Hypothalamus (tissue), 51 donors: ENCODE data around the gene PNLIPRP2.

Experiments
- DNase-seq, 51 donors: peaks; one replicate each; lab custom pipeline; 2025; lab: John Stamatoyannopoulos, UW

PNLIPRP2 gene

DNA sequence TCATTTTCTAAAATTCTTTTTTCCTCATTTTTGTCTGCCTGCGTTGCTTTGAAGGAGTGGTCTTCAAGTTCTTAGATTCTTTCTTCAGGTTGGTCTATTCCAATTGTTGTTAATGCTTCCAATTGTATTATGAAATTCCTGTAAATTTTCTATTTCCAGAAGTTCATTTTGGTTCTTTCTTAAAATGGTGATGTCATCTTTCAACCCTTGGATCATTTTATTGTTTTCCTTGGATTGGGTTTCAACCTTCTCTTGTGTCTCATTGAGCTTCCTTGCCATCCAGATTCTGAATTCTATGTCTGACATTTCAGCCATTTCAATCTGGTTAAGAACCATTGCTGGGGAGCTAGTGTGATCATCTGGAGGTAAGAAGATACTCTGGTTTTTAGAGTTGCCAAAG lies 33.1 kb downstream of the PNLIPRP2 start:
- no peak for DNase-seq

DNA sequence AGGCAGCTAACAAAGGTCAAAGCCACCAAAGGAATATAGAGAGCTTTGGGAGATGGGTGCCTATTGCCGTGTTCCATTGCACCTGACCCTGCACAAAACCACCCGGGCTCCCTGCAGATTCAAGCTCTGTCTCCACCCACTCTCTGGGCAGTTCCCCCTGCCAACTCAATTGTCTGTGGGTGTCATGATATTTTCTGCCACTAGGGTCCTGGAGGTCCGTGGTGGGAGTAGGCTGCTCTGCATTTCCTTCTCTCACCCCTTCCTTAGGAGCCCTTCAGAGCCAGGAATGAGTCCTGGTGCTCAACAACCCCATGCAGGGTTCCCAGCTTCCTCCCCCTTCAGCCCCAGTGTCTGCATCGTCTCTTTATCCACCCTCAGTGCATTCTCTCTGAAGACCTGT lies 34.1 kb downstream of the PNLIPRP2 start:
- no peak for DNase-seq

DNA sequence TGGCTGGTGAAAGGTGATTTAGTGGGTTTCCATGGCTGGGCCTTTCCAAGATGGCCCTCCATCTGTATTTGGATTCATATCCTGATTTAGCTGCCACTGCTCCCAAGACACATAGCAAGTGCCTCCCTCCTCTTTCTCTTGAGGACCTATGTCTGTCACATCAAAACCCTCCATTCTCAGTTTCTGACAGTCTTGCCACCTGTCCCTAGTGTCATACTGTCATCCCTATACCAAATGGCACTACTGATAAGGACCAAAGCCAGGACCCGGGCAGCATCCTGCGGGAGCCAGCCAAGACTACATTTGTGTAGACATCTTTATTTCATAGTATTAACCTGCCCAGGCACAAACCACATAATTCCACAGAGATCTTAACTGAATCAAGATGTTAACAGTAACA lies 34.8 kb downstream of the PNLIPRP2 start:
- DNase-seq: no peak

DNA sequence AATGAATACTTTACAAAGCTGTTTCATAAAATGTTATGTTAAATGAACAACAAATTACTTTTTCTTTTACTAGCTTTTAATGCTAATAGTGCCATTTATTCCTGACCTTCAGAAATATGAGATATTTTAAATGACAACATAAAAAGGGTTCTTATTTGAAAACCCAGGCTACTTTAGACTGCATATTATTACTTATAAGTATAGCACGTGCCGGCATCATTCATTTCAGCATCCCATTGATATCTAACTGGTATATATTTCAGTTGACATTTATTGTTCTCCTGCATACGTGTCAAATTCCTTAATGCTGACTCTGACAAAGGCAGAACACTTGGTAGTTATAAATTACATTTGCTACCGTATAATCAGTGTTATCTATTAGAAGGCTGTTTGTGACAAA lies 35.3 kb downstream of the PNLIPRP2 start:
- no peak for DNase-seq

DNA sequence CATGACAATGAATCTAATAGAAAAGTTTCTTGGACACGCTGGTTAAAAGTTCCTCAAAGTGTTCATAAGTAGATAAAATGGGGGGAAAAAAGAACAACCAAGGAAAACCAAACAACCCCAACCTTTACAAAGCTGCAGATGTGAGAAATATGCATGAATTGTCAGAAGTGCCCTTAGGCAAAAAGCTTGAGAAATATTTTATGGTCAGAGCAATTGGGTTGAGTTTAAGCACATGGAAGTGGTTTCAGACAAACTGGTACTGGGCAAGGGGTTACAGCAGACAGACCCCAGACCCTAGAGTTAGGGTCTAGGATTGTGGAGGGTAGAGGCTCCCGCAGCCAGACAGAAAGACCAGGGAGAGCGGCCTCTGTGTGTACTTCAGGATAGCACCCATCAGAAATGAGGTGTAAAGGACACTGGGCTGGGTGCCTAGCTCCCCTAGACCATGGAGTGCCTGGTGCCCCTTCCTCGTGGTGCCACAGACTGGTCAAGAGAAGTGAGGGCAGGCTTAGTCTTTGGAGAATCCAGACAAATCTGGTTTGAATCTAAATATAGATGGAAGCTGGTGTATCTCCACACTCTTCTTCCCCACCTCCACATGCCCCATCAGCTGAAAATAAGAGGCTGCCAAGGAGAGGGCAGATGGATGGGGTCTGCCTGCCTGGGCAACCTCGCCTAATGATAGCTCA lies 37.3 kb downstream of the PNLIPRP2 start:
- no peak for DNase-seq

DNA sequence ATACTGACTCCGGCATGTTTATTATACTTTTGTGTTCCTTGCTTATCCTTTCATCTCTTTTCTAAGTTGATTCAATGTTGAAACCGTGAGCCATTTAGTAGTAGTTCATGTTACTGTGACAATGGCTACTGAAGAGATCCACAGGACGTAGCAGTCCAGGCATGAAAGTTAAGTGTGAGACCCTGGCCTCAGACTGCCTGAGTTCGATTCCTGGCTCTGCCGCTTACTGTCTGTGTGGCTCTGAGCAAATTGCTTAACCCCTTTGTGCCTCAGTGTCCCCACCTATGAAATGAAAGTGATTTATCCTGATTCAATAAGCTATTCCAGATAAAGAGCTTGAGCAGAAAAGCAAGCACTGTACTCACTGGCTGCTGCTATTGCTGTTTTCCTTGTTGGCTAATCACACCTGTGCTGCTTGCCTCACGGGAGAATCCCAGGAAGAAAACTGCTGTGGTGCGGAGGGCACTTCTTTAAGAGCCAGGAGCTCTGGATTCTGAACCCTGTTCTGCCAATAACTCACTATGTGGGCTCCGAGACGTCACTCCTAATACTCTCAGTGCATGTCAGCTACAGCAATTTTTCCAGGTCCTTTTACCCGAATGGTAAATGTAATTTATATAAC lies 38.4 kb downstream of the PNLIPRP2 start:
- DNase-seq: no peak

DNA sequence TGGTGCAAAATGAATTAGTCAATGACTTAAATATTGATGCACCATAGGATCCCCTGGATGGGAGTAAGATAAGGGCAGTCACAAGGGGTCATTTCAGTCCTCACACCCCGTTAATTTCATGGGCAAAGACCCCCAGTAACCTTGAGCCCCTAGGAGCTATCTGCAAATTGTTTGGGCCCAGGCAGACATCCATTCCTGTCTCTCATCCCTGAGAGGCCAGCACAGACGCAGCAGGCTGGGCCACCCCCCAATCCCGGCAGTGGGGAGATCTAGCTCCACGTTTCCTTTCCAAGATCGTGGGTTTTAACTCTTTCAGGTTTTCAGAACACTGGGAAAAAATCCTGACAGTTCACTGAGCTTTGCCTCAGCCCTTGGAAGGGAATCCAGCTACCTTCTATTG lies 40.1 kb downstream of the PNLIPRP2 start:
- DNase-seq: no peak

DNA sequence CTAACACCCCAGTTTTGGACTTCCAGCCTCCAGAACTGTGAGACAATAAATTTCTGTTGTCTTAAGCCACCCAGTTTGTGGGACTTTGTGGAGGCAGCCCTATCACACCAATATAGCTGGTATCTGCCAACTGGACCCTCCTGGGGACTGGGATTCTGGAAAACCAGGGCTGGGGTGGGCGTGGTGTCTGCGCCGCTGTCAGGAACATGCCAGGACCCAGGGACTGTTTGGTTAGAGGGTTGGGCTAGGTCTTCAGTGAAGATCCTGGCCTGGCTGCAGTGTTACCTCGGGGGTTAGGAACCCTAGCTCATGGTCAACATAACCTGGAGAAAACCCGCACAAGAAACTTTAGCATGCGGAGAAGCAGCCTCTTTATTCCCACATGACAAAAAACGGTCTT lies 42.6 kb downstream of the PNLIPRP2 start:
- DNase-seq: no peak

DNA sequence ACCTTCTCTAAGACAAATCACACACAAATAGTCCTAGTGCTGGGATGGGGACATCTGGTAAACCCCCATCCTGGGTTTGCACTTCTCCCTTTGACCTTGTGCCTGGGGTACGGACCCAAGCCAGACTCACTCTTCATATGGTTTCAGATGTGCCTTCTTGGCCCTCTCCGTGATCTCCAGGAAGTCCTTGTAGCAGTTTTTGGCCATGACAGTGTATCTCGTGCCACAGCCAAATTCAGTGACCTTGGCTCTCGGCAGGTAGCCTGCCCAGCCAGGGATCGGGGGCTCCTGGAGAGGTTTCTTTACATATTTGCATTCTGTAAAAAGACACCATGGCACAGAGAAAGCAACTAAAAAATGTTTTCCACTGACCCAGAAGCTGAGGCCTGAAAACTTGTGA lies 43.9 kb downstream of the PNLIPRP2 start:
- DNase-seq: no peak

DNA sequence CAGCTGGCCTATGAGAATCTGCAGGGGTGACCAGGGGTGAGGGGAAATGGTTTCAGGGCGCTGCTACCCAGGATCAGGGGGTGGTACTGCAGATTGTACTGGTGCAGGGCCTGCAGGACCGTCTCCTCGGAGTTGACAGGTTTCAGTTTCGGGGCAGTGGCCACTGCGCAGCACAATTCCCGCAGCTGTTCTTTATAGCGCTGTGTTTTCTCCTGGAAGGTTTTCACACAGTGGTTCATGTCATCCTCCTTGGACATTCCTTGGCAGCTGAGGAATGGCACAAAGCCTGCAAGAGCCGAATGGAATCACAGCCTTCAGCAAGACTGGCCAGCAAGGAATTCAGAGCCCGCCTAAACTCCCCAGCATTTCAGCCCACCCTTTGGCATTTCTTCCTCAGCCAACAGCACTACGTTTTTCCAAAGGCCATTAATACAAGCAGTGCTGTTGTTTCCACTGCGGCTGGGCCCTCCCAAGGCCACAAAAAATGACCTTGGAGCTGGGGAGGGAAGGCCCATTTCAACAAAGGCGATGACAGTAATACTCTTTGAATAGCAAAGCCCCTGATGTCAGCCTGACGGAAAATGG lies 44.9 kb downstream of the PNLIPRP2 start:
- DNase-seq: peak in 10 of 51 donors; percentile 10 to 61 (median 20)

DNA sequence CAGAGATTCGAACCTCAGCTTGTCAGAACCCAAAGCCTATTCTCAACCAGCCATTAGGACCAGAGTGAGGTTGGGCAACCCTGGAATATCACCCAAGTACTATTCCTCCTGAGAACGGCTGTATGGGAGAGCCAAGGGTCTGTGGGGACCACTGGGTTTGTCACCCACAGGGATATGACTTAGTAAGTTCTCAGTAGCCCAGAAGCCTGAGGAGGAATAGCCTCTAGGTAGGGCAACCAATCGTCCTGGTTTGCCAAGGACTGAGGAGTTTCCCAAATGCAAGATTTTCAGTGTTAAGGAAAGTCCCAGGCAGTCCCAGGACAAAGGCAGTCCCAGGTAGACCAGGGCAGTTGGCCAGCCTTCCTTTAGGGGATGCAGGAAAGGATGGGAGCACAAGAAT lies 46.7 kb downstream of the PNLIPRP2 start:
- no peak for DNase-seq

DNA sequence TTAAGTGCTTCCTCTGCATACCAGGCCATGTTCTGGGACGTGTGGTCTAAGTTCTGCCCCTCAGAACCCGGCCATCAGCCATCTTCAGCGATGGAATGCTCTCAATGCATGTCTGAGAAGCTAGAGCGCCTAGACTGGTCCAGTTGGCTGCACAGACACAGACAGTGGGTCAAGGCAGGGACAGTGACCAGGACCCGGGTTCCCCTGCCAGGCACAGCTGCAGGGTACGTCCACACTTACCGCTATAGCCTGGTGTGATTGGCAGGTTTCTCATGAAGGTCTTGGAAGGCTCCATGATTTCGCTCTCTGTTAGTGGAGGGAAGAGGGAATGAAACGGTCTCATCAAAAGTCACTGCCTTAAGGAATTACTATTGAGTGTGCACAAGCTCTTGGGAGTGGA lies 47.3 kb downstream of the PNLIPRP2 start:
- DNase-seq: no peak

DNA sequence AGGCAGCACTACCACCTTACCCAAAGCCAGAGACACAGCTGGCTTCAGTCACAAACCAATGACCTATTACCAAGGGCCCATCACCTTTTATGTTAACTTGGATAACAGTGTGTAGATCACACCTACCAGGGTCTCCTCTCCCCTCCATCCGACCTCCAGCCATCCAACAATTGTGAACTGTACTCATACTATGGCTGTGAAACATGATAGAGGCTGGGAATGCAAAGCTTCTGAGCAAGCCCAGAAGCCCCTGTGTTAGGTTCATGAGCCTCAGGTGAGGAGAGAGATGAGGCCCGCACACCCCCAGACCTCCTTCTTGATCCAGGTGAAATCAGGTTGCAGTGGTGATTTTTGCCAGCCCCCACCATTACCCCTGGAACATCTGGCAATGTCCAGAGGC lies 47.7 kb downstream of the PNLIPRP2 start:
- DNase-seq: no peak

DNA sequence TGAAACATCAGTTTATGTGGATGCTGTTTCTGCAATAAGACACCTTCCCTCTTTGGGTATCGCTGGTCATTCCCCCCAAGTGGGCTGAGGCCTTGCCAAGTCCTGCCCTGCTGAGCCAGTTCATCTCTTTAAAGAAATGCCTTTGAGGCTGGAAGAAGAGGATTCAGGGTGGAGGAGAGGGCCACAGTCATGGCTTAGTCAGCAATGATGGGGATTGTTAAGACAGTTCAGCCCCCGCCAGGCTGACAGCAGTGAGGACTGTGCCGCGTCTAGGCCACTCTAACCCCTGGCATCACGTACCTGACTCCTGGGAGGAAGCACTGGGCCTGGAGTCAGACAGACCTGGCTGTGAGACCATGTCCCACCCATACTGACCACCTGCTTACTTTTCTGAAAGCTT lies 48.3 kb downstream of the PNLIPRP2 start:
- DNase-seq: no peak

DNA sequence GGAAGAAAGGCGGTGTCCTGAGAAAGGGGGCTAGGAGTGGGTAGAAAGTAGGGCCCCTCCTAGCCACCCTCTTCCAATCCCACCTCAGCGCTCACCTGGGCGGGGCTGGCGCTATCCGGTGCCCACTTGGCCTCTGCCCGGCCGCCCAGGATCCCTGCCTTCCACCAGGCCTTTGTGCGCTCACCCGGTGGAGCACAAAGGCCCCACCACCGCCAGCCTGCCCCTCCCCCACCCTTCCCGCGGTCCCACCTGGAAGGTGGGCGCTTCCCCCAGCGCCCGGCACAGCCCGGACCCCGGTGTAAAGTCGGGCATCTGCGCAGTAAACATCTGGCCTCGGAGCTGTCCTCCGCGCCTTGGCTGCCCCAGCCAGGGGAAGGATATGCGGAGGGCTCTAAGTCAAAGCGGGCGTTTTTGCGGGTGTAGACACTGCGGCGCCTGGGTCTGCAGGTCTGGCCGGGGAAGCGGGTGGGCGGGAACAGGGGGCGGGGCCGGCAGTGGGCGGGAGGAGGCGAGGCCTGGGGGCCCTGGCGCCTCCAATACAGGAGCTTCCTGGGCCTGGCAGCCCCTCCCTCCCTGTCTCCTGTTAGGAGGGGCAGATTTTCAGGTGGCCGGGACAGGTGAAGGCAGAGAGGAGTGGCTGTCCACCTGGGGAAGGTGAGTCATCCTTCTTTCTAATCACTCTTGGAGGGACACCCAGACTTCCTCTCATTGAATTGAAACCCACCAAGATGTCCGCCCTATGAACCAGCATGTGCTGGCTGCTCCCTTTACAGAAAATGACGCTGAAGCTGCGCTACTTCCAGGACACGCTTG lies 49.3 kb downstream of the PNLIPRP2 start:
- DNase-seq: peak in 12 of 51 donors; percentile 8 to 44 (median 16)

DNA sequence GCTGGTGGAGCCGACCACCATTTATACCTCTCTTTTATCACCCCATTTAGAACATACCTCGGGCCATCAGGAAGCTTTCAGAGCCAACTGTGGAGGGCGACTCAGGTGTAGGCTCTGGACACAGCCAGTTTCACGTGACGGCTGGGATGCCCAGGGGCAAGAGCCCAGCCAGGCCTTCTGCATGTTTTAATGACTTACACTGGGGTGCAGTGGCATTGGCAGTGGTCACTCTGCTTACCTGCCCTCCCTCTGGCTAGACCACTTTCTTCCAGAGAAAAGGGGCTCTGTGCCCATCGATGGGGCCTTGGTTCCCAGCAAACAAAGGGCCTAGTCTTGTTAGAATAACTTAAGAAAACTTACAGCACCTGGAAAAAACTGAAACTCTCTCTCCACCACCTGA lies 50.0 kb downstream of the PNLIPRP2 start:
- no peak for DNase-seq

DNA sequence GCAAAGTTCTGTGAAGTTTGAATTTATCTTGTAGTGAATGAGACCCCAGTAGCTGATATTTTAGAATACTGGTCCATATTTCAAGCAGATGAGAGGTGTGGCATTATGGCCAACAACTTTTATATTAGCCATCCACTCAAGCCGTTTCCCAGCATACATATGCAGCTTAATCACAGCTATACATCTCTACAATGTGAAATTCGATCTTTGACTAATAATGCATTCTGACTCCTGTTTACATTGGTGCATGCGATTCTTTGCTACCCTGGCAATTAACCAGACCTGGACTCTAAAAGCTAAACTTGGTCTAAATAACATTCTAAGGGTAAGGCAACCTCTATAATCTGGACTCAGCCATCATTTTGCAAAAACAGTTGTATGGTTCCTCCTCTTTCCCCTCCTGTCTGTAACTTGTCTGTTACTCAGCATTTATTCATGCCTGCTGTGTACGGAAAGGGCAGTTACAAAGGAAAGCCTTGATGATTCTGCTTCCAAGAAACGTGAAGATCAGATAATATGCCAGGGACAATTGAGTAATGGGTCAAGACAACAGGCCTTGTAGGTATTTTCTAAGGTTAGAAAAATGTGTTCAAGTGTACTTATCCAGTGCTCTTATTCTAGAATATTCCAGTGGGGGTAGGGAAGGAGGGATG lies 50.6 kb downstream of the PNLIPRP2 start:
- DNase-seq: no peak

DNA sequence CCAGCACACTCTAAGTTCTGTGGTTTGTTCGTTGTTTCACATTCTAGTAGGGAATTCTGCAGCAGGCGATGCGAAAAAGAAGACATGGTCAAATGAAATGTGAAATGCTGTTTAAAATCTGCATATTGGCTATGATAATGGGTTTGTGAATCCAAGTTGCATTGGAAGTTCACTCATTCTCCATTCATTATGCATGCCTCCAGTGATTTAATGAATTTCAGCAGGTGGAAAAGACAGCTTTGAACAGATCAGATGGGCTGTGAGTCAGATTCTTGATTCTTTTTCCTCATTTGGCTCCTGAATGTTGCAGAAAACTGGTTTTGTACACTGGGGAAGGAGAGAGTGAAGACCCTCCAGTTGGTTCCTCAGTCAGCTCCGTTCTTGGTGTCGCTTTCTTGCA lies 52.1 kb downstream of the PNLIPRP2 start:
- DNase-seq: no peak

DNA sequence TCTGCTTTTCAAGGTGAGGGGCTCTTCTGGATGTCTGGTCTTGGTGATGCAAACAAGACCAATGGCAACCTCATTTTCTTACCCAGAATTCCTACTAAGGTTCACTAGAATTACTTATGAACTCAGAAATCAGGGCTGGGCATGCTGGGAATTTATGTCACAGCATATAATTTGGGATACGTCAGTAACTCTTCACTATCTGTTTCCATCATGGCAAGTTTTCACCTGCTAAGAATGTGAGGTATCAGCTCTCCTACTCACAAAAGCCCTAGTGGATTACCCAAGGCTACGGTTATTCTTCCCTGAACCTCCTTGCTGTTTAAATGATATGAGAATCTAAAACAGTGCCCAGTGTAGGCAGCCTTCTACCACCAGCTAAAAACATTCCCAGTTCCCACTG lies 53.1 kb downstream of the PNLIPRP2 start:
- no peak for DNase-seq

DNA sequence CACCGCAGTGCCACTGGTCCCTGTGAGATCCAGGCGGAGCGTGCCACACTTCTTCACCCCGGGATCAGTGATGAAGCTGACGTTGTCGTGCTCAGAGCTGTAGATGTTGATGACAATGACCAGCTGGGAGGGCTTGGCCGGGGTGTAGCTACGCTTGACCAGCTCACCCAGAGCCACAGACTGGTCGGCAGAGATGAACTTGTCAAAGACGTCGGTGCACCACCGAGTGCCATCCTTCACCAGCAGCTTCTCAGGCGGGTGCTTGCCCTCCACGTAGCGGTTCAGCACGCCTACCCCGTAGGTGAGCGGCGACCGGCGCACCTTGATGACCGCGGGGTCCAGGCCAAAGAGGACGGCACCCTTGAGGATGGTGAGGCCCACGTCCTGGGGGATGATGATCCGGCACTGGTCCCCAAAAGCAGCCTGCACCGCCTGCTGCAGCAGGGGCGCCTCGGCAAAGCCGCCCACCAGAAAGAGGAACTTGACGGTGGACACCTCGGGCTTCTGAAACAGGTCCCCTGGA lies 54.2 kb downstream of the PNLIPRP2 start:
- no peak for DNase-seq

DNA sequence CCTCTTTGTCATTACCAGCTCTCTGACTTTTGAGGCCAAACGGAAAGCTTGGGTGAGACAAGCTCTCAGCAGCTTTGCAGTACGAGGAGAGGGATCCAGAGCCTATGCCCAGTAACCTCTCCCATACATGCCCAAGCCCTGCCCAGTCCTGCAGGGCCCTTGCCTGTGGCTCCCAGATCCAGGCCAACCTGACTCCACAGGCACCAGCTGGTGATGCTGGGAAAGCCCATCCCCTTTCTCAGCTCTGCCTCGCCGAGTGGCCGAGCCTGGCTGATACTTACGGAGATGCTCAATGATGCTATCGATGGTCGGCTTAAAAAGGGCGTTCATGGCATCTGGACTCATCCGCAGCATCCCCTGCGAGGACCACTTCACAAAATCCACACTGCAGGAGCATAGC lies 55.4 kb downstream of the PNLIPRP2 start:
- DNase-seq: no peak
